ENCODE results near the gene RABGGTA. TPM values are rescaled to one million over a fixed set of nuclear protein-coding genes. Genes with fewer than 3 reads are reported as not detected.
"Not testable (repeated sequence)": the region's sequence is repeated elsewhere in the genome, so short reads cannot be mapped to it uniquely, and the experiment has no call there.

The RABGGTA gene
- total and polyA plus RNA-seq, 2 donors = 14.8 to 40.4 TPM

DNA sequence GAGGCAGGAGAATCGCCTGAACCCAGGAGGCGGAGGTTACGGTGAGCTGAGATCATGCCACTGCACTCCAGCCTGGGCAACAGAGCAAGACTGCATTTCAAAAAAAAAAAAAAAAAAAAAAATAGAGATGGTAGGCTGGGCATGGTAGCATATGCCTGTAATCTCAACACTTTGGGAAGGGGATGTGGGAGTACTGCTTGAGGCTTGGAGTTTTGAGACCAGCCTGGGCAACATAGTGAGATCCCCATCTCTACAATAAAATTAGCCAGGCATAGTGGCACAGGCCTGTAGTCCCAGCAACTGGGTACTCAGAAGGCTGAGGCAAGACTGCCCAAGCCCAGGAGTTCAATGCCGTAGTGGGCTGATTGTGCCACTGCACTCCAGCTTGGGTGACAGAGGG, 48.4 kb downstream of the RABGGTA start:
- DNase-seq (ENCODE audit: low read depth in 6 of 9, low spot score in 9 of 9); H3K9me3 ChIP-seq (ENCODE audit: control insufficient read depth in 2 of 2, insufficient read depth in 1 of 2, low read length in 1 of 2); H3K27ac ChIP-seq (ENCODE audit: low read depth in 1 of 2, low read length in 1 of 2); H3K4me1 ChIP-seq (ENCODE audit: control insufficient read depth in 2 of 2, insufficient read depth in 2 of 2, low read length in 2 of 2); H3K27me3 ChIP-seq (ENCODE audit: control insufficient read depth in 2 of 2, insufficient read depth in 1 of 2, low read length in 1 of 2); H3K36me3 ChIP-seq (ENCODE audit: control insufficient read depth in 2 of 2, insufficient read depth in 2 of 2, low read length in 1 of 2); H3K4me3 ChIP-seq (ENCODE audit: low read length in 2 of 2): not testable (repeated sequence)
- 97% methylated on average over 4 of the region's 4 CpGs for WGBS

DNA sequence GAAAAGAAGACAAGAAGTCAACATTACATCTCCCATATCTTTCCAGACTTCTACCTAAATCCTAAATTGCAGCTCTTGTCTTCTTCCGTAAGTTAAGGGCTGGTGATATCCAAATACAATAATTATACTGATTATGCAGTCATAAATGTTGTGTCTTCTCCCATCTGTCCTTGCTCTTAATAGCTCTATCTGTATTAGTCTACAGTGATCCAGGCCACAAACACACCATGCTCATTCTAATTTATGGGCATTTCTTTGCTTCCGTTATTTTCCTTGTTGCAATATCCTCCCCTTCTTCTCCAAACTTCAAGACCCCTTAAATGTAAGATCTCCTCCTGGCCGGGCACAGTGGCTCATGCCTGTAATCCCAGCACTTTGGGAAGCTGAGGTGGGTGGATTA, 51.9 kb downstream of the RABGGTA start:
- peaks cover 2 to 12% of the 10 kb centered on the region in 2 donors for H3K4me1 ChIP-seq (ENCODE audit: control insufficient read depth in 2 of 2, insufficient read depth in 2 of 2, low read length in 2 of 2)
- DNase-seq (ENCODE audit: low read depth in 6 of 9, low spot score in 9 of 9) = no peak
- WGBS = 65% methylated on average over 3 of the region's 3 CpGs

DNA sequence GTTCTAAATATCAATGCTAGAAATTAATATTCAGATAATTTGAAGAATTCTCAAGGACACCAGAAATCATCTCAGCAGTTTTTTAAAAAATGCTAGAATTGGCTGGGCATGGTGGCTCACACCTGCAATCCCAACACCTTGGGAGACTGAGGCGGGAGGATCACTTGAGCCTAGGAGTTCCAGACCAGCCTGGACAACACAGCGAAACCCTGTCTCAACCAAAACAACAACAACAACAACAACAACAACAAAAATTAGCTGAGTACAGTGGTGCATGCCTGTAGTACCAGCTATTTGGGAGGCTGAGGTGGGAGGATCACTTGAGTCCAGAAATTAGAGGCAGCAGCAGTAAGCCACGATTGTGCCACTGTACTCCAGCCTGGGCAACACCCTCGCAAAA, 52.3 kb downstream of the RABGGTA start:
- H3K9me3 ChIP-seq (ENCODE audit: control insufficient read depth in 2 of 2, insufficient read depth in 1 of 2, low read length in 1 of 2) = no peaks in the 10 kb centered on the region
- WGBS = 98% methylated on average over 4 of the region's 4 CpGs

More for the DNA sequence above, 51.9 kb downstream of the RABGGTA start:
- no peaks in the 10 kb centered on the region for H3K27me3 ChIP-seq (ENCODE audit: control insufficient read depth in 2 of 2, insufficient read depth in 1 of 2, low read length in 1 of 2)
- H3K27ac ChIP-seq (ENCODE audit: low read depth in 1 of 2, low read length in 1 of 2) = no peak overlapping the region
- no peak overlapping the region for H3K4me3 ChIP-seq (ENCODE audit: low read length in 2 of 2)
- H3K9me3 ChIP-seq (ENCODE audit: control insufficient read depth in 2 of 2, insufficient read depth in 1 of 2, low read length in 1 of 2) = no peaks in the 10 kb centered on the region
- H3K36me3 ChIP-seq (ENCODE audit: control insufficient read depth in 2 of 2, insufficient read depth in 2 of 2, low read length in 1 of 2) = peaks cover 7 to 14% of the 10 kb centered on the region in 2 donors

DNA sequence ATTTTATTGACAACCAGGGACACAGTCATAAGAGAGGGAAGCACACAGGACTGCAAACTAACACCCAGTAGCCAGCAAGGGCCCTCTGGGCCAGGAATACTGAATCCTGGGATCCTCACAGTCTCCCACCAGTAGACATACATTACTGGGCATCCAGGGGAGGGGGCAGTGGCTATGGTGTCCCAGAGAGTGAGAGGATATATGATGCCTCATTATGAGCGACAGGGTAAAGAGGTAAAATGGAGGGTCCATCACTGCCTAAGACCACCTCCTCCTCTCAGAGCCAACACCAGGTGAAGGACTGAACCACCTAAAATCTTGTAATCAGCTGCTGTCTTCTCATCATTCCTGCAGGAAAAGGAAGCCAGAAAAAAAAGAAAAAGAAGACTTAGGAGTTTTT, 54.5 kb downstream of the RABGGTA start:
- not testable (repeated sequence) for DNase-seq (ENCODE audit: low read depth in 6 of 9, low spot score in 9 of 9); H3K4me3 ChIP-seq (ENCODE audit: low read length in 2 of 2); H3K27me3 ChIP-seq (ENCODE audit: control insufficient read depth in 2 of 2, insufficient read depth in 1 of 2, low read length in 1 of 2); H3K27ac ChIP-seq (ENCODE audit: low read depth in 1 of 2, low read length in 1 of 2); H3K9me3 ChIP-seq (ENCODE audit: control insufficient read depth in 2 of 2, insufficient read depth in 1 of 2, low read length in 1 of 2)
- 100% methylated on average over 1 of the region's 1 CpG for WGBS
- Histone ChIP-seq H3K4me1 (ENCODE audit: control insufficient read depth in 2 of 2, insufficient read depth in 2 of 2, low read length in 2 of 2) (peaks cover 13 to 28% of the 10 kb centered on the region in 2 donors), H3K36me3 (ENCODE audit: control insufficient read depth in 2 of 2, insufficient read depth in 2 of 2, low read length in 1 of 2) (peaks cover 7 to 18% of the 10 kb centered on the region in 2 donors)

More for the DNA sequence above, 52.3 kb downstream of the RABGGTA start:
- Histone ChIP-seq H3K4me1 (ENCODE audit: control insufficient read depth in 2 of 2, insufficient read depth in 2 of 2, low read length in 2 of 2) (peaks cover 6 to 17% of the 10 kb centered on the region in 2 donors), H3K27me3 (ENCODE audit: control insufficient read depth in 2 of 2, insufficient read depth in 1 of 2, low read length in 1 of 2) (no peaks in the 10 kb centered on the region), H3K27ac (ENCODE audit: low read depth in 1 of 2, low read length in 1 of 2) (no peak overlapping the region), H3K36me3 (ENCODE audit: control insufficient read depth in 2 of 2, insufficient read depth in 2 of 2, low read length in 1 of 2) (peaks cover 7 to 18% of the 10 kb centered on the region in 2 donors), H3K4me3 (ENCODE audit: low read length in 2 of 2) (no peak overlapping the region)
- no peak for DNase-seq (ENCODE audit: low read depth in 6 of 9, low spot score in 9 of 9)

DNA sequence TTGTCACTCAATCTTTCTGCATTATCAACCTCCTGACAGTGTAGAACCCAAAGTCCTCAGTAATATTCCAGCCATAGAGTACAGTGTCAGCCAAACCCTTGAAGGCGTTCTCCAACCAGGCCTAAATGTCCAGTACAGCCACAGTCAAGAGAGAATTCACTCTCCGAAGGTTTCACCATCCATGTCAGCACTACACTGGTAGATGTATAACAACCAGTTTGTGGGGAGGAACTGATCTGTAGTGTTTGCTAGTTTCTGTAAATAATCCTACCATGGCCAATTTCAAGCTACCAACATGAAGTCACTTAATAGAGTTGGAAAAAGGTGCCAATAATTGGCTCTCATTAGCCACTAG, 55.1 kb downstream of the RABGGTA start:
- peak overlapping the region; percentile 33 to 96 for H3K27ac ChIP-seq (ENCODE audit: low read depth in 1 of 2, low read length in 1 of 2)
- no peak overlapping the region for H3K4me3 ChIP-seq (ENCODE audit: low read length in 2 of 2)
- DNase-seq (ENCODE audit: low read depth in 6 of 9, low spot score in 9 of 9) = no peak
- H3K36me3 ChIP-seq (ENCODE audit: control insufficient read depth in 2 of 2, insufficient read depth in 2 of 2, low read length in 1 of 2) = peaks cover 9 to 21% of the 10 kb centered on the region in 2 donors
- no peaks in the 10 kb centered on the region for H3K9me3 ChIP-seq (ENCODE audit: control insufficient read depth in 2 of 2, insufficient read depth in 1 of 2, low read length in 1 of 2)
- H3K27me3 ChIP-seq (ENCODE audit: control insufficient read depth in 2 of 2, insufficient read depth in 1 of 2, low read length in 1 of 2) = no peaks in the 10 kb centered on the region
- H3K4me1 ChIP-seq (ENCODE audit: control insufficient read depth in 2 of 2, insufficient read depth in 2 of 2, low read length in 2 of 2) = peaks cover 13 to 30% of the 10 kb centered on the region in 2 donors
- 95% methylated on average over 2 of the region's 2 CpGs for WGBS

Other genes with a start within 250 kb of the RABGGTA start
Only the 30 nearest of the 34 such genes appear.
- gene DCAF11, start 156.8 kb downstream of the RABGGTA start, total RNA-seq = 66.7 TPM
- 36.6 TPM for gene DCAF11, start 156.8 kb downstream of the RABGGTA start, polyA plus RNA-seq
- gene NRL, start 156.6 kb downstream of the RABGGTA start, total RNA-seq = 3.4 TPM
- 4.7 TPM for gene NRL, start 156.6 kb downstream of the RABGGTA start, polyA plus RNA-seq
- gene FITM1, start 140.9 kb downstream of the RABGGTA start, total RNA-seq = 0.80 TPM
- 3.5 TPM for gene FITM1, start 140.9 kb downstream of the RABGGTA start, polyA plus RNA-seq
- gene PSME1, start 135.4 kb downstream of the RABGGTA start, total RNA-seq = 280 TPM
- 255 TPM for gene PSME1, start 135.4 kb downstream of the RABGGTA start, polyA plus RNA-seq
- gene EMC9, start 130.0 kb downstream of the RABGGTA start, total RNA-seq = 26.8 TPM
- 40.8 TPM for gene EMC9, start 130.0 kb downstream of the RABGGTA start, polyA plus RNA-seq
- 387 TPM for gene PSME2, start 125.0 kb downstream of the RABGGTA start, total RNA-seq
- gene PSME2, start 125.0 kb downstream of the RABGGTA start, polyA plus RNA-seq = 420 TPM
- 44.9 TPM for gene RNF31, start 124.1 kb downstream of the RABGGTA start, total RNA-seq
- gene RNF31, start 124.1 kb downstream of the RABGGTA start, polyA plus RNA-seq = 105 TPM
- gene IRF9, start 110.3 kb downstream of the RABGGTA start, total RNA-seq = 117 TPM
- 167 TPM for gene IRF9, start 110.3 kb downstream of the RABGGTA start, polyA plus RNA-seq
- gene REC8, start 99.5 kb downstream of the RABGGTA start, total RNA-seq = 17.7 TPM
- 47.8 TPM for gene REC8, start 99.5 kb downstream of the RABGGTA start, polyA plus RNA-seq
- 19.3 TPM for gene IPO4, start 82.8 kb downstream of the RABGGTA start, total RNA-seq
- 12.1 TPM for gene IPO4, start 82.8 kb downstream of the RABGGTA start, polyA plus RNA-seq
- 18.2 TPM for gene TM9SF1, start 76.2 kb downstream of the RABGGTA start, total RNA-seq
- gene TM9SF1, start 76.2 kb downstream of the RABGGTA start, polyA plus RNA-seq = 12.5 TPM
- not detected for gene TSSK4, start 65.9 kb downstream of the RABGGTA start, total RNA-seq
- 0.02 TPM for gene TSSK4, start 65.9 kb downstream of the RABGGTA start, polyA plus RNA-seq
- 76.9 TPM for gene CHMP4A, start 58.1 kb downstream of the RABGGTA start, total RNA-seq
- 151 TPM for gene CHMP4A, start 58.1 kb downstream of the RABGGTA start, polyA plus RNA-seq
- 47.9 TPM for gene MDP1, start 55.5 kb downstream of the RABGGTA start, total RNA-seq
- 48.8 TPM for gene MDP1, start 55.5 kb downstream of the RABGGTA start, polyA plus RNA-seq
- gene NEDD8, start 39.2 kb downstream of the RABGGTA start, total RNA-seq = 259 TPM
- gene NEDD8, start 39.2 kb downstream of the RABGGTA start, polyA plus RNA-seq = 214 TPM
- 67.0 TPM for gene GMPR2, start 38.7 kb downstream of the RABGGTA start, total RNA-seq
- gene GMPR2, start 38.7 kb downstream of the RABGGTA start, polyA plus RNA-seq = 53.6 TPM
- 68.8 TPM for gene TINF2, start 29.0 kb downstream of the RABGGTA start, total RNA-seq
- 81.6 TPM for gene TINF2, start 29.0 kb downstream of the RABGGTA start, polyA plus RNA-seq
- gene TGM1, start 8.4 kb downstream of the RABGGTA start, total RNA-seq = 1.5 TPM
- 41.0 TPM for gene TGM1, start 8.4 kb downstream of the RABGGTA start, polyA plus RNA-seq
- gene DHRS1, start 28.2 kb upstream of the RABGGTA start, total RNA-seq = 10.2 TPM
- gene DHRS1, start 28.2 kb upstream of the RABGGTA start, polyA plus RNA-seq = 59.6 TPM
- gene NOP9, start 28.3 kb upstream of the RABGGTA start, total RNA-seq = 14.9 TPM
- gene NOP9, start 28.3 kb upstream of the RABGGTA start, polyA plus RNA-seq = 7.9 TPM
- 8.1 TPM for gene CIDEB, start 36.4 kb upstream of the RABGGTA start, total RNA-seq
- 13.4 TPM for gene CIDEB, start 36.4 kb upstream of the RABGGTA start, polyA plus RNA-seq
- 5.5 TPM for gene LTB4R2, start 38.5 kb upstream of the RABGGTA start, total RNA-seq
- gene LTB4R2, start 38.5 kb upstream of the RABGGTA start, polyA plus RNA-seq = 6.5 TPM
- gene LTB4R, start 39.9 kb upstream of the RABGGTA start, total RNA-seq = 4.4 TPM
- 73.3 TPM for gene LTB4R, start 39.9 kb upstream of the RABGGTA start, polyA plus RNA-seq
- 1.9 TPM for gene ADCY4, start 63.5 kb upstream of the RABGGTA start, total RNA-seq
- gene ADCY4, start 63.5 kb upstream of the RABGGTA start, polyA plus RNA-seq = 17.6 TPM
- gene RIPK3, start 68.4 kb upstream of the RABGGTA start, total RNA-seq = 10.9 TPM
- 15.2 TPM for gene RIPK3, start 68.4 kb upstream of the RABGGTA start, polyA plus RNA-seq
- gene NFATC4, start 96.6 kb upstream of the RABGGTA start, total RNA-seq = 16.6 TPM
- gene NFATC4, start 96.6 kb upstream of the RABGGTA start, polyA plus RNA-seq = 79.8 TPM
- gene NYNRIN, start 127.4 kb upstream of the RABGGTA start, total RNA-seq = 3.1 TPM
- 4.3 TPM for gene NYNRIN, start 127.4 kb upstream of the RABGGTA start, polyA plus RNA-seq
- 2.8 TPM for gene CBLN3, start 158.1 kb upstream of the RABGGTA start, total RNA-seq
- gene CBLN3, start 158.1 kb upstream of the RABGGTA start, polyA plus RNA-seq = 9.5 TPM
- gene KHNYN, start 158.4 kb upstream of the RABGGTA start, total RNA-seq = 35.3 TPM
- gene KHNYN, start 158.4 kb upstream of the RABGGTA start, polyA plus RNA-seq = 28.9 TPM
- gene SDR39U1, start 171.2 kb upstream of the RABGGTA start, total RNA-seq = 34.9 TPM
- gene SDR39U1, start 171.2 kb upstream of the RABGGTA start, polyA plus RNA-seq = 148 TPM